GM21786 (cell line): ENCODE results near the gene ERGIC3.

Experiments
- ATAC-seq: cut with Tn5 transposase; IDR thresholded peaks from one replicate; pipeline ENCODE4 v1.9.1; 2021; ENCODE audit not compliant: unreplicated experiment

Gene ERGIC3

DNA sequence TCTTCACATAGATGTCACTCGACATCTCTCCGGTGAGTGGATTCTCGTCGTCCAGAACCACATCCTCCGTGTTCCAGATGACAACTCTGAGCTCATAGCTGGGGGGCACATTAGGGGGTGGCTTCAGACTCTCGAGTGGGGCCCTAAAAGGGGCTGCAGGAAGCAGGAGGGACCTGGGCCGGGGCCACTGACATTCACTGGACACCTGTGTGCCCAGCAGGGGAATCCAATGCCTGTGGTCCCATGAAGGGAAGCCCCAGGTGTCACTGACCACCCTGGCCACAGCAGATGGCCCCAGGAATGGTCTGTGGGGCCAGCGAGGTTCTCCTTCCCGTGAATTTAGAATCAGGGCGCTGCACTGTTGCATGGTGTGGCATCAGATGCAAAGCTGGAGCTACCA lies 18.7 kb downstream of the ERGIC3 start:
- no peak for ATAC-seq

GRCh38 chr20:35561268-35561667 lies 19.4 kb downstream of the ERGIC3 start:
- no peak for ATAC-seq

- no peak for ATAC-seq
These were observed 19.8 kb downstream of the ERGIC3 start for GRCh38 chr20:35561671-35562070.

DNA sequence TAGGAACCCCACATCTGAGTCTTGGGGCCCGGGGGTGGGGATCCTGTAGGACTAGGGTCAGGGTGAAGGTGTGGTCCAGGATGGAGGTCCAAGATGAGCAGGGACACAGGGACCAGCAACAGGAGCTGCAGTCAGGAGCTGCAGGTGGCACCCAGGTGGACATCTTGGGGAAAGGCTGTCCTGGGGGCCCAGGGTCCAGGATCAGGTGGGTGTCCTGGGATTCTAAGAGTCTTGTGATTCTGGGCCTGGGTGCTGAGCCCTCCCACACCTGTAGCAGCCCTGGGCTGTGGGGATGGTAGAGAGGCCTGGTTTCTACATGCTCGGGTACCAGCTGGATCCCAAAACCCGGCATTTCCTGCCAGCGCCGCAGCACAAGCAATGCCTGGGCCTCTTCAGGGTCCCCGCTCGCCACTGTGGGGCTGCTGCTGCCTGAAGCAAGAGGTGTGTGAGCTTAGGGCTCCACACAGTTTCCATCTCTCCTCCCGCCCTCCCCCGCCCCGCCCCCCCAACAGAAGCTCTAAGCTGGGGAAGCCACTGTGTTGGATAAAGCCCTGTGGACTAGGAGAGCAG lies 20.7 kb downstream of the ERGIC3 start:
- ATAC-seq, result no peak

DNA sequence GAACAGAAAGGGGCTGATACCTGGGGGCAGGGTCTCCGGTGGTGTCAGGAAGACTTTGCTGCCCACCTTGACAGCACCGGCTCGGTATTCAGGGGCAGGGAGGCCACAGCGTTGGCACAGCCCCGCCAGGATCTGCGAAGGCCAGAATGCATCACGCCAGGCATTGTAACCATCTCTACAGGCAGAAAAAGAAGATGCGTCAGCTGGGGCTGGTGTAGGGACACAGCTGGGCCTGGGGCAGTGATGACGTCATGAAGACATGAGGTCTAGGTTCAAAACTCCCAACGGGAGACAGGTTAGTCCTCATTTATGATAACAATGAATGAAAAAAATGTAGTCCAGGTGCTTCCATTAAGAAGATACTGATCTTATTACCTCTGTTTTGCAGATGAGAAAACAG lies 22.0 kb downstream of the ERGIC3 start:
- ATAC-seq, result no peak

DNA sequence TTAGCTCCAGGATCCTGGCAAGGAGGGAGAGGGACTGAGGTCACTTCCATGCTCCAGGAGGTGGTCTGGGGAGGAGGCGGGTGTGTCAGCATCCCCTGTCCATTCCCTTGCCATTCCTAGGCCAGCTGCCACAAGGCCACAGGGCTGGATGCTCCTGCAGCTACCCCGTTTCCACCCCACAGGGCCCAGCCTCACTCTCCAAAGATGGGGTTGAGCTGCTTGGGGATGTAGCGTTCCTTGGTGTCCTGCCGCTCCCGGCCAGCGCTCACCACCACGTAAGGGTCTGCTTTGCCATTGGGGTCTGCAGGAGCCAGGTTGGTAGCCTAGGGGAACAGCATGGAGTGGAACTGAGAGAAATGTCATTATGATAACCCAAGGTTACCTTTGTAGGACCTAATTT lies 23.0 kb downstream of the ERGIC3 start:
- no peak for ATAC-seq

DNA sequence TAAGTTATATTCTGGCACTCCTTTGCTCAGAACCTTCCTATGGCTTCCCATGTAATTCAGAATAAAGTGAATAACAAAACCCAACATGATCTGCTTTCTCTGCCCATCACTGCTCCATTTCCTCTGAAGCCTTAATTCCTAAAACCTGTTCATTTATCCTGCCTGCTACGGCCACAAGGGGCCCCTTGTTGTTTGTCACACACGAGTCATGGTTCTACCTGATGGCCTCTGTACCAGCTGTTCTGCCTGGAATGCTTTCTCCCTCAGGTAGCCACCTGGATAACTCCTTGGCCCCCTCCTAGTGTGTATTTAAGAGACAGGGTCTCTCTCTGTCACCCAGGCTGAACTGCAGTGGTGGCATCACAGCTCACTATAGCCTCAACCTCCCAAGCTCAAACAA lies 26.8 kb downstream of the ERGIC3 start:
- ATAC-seq, result no peak

GRCh38 chr20:35571555-35571954 lies 29.7 kb downstream of the ERGIC3 start:
- no peak for ATAC-seq

DNA sequence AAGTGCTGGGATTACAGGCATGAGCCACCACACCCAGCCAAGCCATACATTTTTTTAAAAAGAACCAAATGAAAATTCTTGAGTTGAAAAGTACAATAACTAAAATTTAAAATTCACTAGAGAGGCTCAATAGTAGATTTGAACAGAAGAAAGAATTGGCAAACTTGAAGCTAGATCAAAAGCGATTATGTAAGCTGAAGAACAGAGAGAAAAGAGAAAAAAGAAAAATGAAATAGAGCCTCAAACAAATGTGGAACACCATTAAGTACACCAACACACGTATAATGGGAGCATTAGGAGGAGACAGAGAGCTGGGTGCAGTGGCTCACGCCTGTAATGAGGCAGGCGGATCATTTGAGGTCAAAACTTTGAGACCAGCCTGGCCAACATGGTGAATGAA lies 31.0 kb downstream of the ERGIC3 start:
- ATAC-seq, result no peak

DNA sequence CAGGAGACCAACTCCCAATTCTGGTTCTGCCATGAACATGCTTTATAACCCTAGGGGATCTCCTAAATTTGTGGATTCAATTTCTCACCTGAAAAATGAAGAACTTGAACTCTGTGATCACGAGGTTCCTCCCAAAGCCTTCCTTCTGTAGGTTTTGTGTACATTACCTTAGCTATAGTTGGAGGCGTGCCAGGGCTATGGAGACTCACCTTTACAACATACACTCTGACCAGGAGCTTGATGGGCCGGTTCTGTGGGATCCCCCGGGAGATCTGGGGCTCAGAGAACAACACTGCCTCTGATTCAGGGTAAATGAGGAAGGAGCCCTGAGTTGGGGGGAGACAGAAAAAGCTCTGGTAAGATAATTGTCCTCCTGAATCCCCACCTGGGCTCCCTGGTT lies 34.1 kb downstream of the ERGIC3 start:
- no peak for ATAC-seq

DNA sequence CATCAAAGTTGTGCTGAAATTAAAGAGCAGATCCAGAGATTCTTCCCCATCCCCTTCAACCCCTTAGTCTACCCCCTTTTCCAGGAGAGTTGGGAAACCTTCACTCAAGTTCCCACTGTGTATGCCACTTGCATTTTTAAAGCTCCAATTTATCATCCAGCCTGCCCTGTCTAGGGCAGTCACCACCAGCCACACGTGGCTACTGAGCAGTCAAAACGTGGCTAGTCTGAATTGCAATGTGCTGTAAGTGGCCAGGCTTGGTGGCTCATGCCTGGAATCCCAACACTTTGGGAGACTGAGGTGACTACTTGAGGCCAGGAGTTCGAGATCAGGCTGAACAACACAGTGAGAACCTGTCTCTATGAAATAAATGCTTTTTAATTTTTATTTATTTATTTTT lies 34.9 kb downstream of the ERGIC3 start:
- ATAC-seq, result no peak

GRCh38 chr20:35578469-35578868 lies 36.6 kb downstream of the ERGIC3 start:
- ATAC-seq, result no peak

- no peak for ATAC-seq
These were observed 37.3 kb downstream of the ERGIC3 start for GRCh38 chr20:35579196-35579595.

DNA sequence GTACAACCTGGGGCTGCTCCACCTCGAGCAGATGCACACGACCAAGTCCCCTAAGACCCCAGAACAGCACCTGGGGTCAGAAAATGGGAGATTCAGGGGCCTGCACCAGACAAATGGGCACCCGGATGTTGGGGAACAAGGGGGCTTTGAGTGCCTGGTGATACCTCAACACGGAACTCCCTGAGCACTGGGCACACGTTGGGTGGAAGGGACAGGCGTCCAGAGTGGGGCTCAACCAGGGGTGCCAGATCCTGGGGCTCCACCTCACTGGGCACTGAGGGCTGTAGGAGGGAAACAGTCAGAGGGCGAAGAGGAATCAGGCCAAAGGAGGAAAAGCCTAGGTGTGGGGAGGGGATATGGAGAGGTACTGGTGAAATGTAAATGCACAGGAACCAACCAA lies 40.3 kb downstream of the ERGIC3 start:
- no peak for ATAC-seq

DNA sequence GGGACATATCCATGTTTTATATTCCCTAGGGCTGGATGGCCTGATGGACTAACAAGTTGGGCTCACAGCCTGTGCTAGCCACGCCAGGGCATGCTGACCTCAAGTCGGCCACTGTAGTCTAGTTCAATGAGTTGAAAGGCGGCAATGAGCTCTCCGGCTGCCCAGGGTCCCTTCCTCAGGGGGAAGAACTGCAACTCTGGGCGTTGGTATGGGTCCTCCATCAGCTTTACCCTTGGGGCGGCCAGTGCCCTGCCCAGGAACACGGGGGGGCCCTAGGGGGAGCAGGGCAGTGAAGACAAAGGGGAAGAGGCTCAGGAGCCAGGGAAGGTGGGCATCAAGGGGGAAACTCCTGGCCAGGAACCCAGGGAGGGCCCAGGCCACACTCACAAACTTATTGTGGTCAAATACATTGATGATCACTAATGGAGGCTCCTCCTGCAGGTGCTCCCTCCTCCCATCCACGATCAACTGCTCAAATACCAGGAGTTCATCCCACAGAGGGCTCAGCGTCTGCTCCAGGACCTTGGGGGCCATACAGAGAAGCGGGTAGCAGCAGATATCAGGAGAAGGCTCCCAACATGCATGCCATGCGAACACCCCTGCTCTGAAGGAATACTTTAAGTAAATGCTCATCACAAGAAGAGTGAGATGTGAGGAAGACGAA lies 41.0 kb downstream of the ERGIC3 start:
- ATAC-seq, result no peak

DNA sequence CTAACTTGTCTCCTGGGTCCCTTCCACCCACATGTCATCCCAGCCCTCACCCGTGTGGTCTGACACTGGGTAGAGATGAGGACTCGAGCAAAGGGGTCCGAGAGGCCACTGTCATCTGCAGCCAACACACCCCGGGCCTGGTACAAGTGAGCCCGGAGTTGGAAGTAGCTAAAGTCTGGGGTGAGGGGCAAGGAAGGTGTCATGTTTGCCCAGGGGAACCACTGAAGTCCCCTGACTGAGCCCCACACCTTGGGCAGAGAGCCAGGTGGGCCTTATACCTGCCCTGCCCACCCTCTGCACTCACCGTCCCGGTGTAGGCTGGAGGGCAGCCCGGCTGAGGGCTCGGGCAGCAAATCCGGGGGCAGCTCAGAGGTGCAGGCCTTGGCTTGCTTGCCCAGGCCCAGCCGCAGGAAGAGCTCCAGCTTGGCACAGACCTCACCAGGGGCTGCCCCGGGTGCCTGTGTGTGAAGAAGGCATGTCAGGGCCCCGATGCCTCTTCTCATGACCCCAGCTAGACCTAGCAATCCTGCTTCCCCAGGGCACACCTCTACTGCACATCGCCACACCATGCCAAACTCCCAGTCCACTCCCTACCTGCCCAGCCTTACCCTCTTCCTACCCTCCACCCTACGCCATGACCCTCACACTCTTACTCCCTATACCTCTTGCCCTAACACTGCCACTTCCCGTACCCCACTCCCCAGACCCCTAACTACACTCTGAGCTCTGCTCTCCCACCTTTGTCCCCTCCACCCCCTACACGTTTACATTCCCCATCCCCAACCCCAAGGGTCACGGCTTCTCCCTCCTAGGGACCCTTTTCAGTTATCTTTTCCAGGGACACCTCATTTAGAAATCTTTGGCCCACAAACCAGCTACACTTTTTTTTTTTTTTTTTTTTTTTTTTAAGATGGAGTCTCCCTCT lies 42.0 kb downstream of the ERGIC3 start:
- ATAC-seq, result no peak

DNA sequence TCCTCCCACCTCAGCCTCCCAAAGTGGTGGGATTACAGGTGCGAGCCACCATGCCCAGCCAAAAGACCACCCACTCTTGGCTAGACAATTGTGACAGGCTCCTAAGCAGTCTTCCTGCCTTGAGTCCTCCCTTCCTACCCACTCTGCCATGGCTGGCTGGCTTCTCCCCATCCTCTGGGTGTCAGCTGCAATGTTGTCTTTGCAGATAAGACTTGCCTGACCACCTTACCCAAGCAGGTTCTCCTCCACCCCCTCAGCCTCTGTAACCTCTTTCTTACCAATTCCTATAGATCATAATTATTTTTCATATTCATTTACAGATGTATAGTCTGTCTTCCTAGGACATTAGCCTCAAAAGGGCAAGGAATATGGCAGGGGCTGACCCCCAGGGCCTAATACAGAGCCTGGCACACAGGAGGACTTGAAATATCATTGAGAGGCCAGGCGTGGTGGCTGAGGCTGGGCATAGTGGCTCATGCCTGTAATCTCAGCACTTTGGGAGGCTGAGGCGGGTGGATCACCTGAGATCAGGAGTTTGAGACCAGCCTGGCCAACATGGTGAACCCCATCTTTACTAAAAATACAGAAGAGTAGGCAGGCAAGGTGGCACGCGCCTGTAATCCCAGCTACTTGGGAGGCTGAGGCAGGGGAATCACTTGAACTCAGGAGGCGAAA lies 45.0 kb downstream of the ERGIC3 start:
- no peak for ATAC-seq

GRCh38 chr20:35587436-35587835 lies 45.6 kb downstream of the ERGIC3 start:
- ATAC-seq, result no peak

DNA sequence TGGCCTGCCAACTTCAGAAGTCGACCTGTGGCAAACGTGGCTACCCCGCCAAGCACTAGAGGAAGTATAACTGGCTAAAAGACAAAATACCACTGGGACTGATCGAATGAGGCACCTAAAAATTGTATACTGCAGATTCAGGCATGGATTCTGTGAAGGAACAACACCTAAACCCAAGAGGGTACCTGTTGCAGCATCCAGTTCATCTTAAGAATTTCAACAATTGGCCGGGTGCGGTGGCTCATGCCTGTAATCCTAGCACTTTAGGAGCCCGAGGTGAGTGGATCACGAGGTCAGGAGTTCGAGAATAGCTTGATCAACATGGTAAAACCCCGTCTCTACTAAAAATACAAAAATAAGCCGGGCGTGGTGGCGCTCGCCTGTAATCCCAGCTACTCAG lies 46.5 kb downstream of the ERGIC3 start:
- no peak for ATAC-seq

DNA sequence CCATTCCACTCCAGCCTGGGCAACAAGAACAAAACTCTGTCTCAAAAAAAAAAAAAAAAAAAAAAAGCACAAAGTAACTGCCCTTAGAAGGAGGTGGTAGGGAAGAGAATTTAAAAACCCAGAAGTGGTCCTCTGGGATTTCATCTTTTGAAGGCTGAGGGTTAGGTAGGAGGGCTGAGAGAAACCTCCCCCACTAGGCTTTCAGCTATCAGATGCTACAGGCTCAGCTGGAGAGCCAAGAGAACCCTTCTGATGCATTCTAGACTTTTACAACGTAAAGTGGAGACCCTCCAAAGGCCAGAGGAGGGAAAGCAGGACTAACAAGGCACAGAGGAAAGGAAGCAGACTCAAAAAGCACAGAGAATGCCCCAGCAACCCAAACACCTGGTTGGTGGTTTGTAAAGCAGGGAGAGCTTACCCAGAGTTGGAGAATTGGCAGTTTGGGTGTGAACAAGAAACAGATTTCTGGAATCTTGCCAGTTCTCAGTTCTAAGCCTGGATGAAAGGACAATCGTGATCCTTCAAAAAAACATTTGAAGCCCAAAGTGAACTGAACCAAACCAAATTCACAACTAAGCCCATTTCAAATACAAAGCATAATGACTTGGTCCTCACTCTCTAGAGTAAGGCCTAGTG lies 50.6 kb downstream of the ERGIC3 start:
- ATAC-seq, result no peak

- no peak for ATAC-seq
These were observed 53.6 kb downstream of the ERGIC3 start for GRCh38 chr20:35595456-35595855.
